HFF-Myc (cell line): ENCODE data around the gene GON4L.
"Not testable (repeated sequence)": the region's sequence is repeated elsewhere in the genome, so short reads cannot be mapped to it uniquely, and the experiment has no call there.

Source experiments
- DNase-seq: peaks from one replicate; pipeline ENCODE4 v3.0.0-alpha.2; 2011; ENCODE audit warnings: low read depth; ENCODE audit errors: extremely low read depth
- H3K4me3 ChIP-seq: replicated peaks from 2 replicates; pipeline ENCODE4 v1.5.1; 2011; ENCODE audit warnings: low read depth, mild to moderate bottlenecking, control low read depth, low read length
- CTCF ChIP-seq: IDR thresholded peaks from 2 replicates; pipeline ENCODE4 v1.5.1; 2012; ENCODE audit warnings: mild to moderate bottlenecking, low read depth, low read length, control low read depth; ENCODE audit errors: missing control alignments

The GON4L gene

GRCh38 chr1:155741908-155742307 lies 115.1 kb downstream of the GON4L start:
- no peak overlapping the region for H3K4me3 ChIP-seq
- no peak for TF ChIP-seq CTCF
- no peak for DNase-seq

- H3K4me3 ChIP-seq = no peak overlapping the region
- DNase-seq = no peak
- TF ChIP-seq CTCF = no peak
Measured at GRCh38 chr1:155740995-155741394, 116.0 kb downstream of the GON4L start.

- no peak overlapping the region for H3K4me3 ChIP-seq
- peak; percentile 52 for DNase-seq
- peak; percentile 68 for TF ChIP-seq CTCF
Measured at GRCh38 chr1:155729031-155729898, 127.7 kb downstream of the GON4L start.

- H3K4me3 ChIP-seq = no peak overlapping the region
- DNase-seq = no peak
- TF ChIP-seq CTCF = no peak
Measured at GRCh38 chr1:155725142-155725541, 131.9 kb downstream of the GON4L start.

GRCh38 chr1:155719703-155720102 lies 137.3 kb downstream of the GON4L start:
- DNase-seq = no peak
- no peak for TF ChIP-seq CTCF
- H3K4me3 ChIP-seq = no peak overlapping the region

GRCh38 chr1:155718524-155719115 lies 138.4 kb downstream of the GON4L start:
- not testable (repeated sequence) for DNase-seq, H3K4me3 ChIP-seq

GRCh38 chr1:155717041-155717440 lies 140.0 kb downstream of the GON4L start:
- TF ChIP-seq CTCF = no peak
- DNase-seq = no peak
- no peak overlapping the region for H3K4me3 ChIP-seq
